Aorta (tissue), 5 donors: ENCODE data around the gene E2F2. TPM values are rescaled to one million over a fixed set of nuclear protein-coding genes. Genes with fewer than 3 reads are reported as not detected.

Experiments used
- ATAC-seq: fragments of 200-7000 bp; cut with Tn5 transposase; one replicate; pipeline ENCODE4 v1.9.1; 2022; ENCODE audit warnings: moderate library complexity; ENCODE audit not compliant: low FRiP score
- DNase-seq, 2 donors: peaks; one replicate each; pipeline ENCODE4 v3.0.0-alpha.2; 2020
- H3K27ac ChIP-seq, 2 donors: one replicate each; pipeline ENCODE4 v1.5.1; 2013; ENCODE audit warnings: low read length in 2 of 2, mild to moderate bottlenecking in 2 of 2, moderate library complexity in 2 of 2, control low read depth in 1 of 2, inconsistent platforms in 1 of 2, low read depth in 1 of 2
- H3K27me3 ChIP-seq, 2 donors: one replicate each; pipeline ENCODE4 v1.6.1; 2013; ENCODE audit warnings: control low read depth in 1 of 2, low read length in 1 of 2, mild to moderate bottlenecking in 1 of 2, moderate library complexity in 1 of 2; ENCODE audit not compliant: insufficient read depth in 2 of 2, control insufficient read depth in 1 of 2
- H3K36me3 ChIP-seq, 2 donors: one replicate each; pipeline ENCODE4 v1.6.1; 2013; ENCODE audit warnings: control low read depth in 1 of 2, low read length in 1 of 2, mild to moderate bottlenecking in 1 of 2; ENCODE audit not compliant: insufficient read depth in 2 of 2, control insufficient read depth in 1 of 2
- H3K4me1 ChIP-seq, 2 donors: one replicate each; pipeline ENCODE4 v1.6.1; 2013; ENCODE audit warnings: low read length in 2 of 2, control low read depth in 1 of 2, mild to moderate bottlenecking in 1 of 2, moderate library complexity in 1 of 2; ENCODE audit not compliant: insufficient read depth in 2 of 2, control insufficient read depth in 1 of 2
- H3K4me3 ChIP-seq, 2 donors: one replicate each; pipeline ENCODE4 v1.5.1; 2013; ENCODE audit warnings: low read length in 2 of 2, control low read depth in 1 of 2, mild to moderate bottlenecking in 1 of 2
- H3K9me3 ChIP-seq: one replicate; pipeline ENCODE4 v1.6.1; 2013; ENCODE audit warnings: mild to moderate bottlenecking, low read length; ENCODE audit not compliant: control insufficient read depth
- WGBS, 2 donors: extraction: QIAGEN DNeasy Blood & Tissue Kit; methylation state at CpG; one replicate each; pipeline ENCODE4 v1.1.7; 2013; 5-methylcytosine and 5-hydroxymethylcytosine counted together
- intact Hi-C, 2 donors: fragments of 100-400 bp; cut with DNase I; formaldehyde crosslinking; loops; one replicate each; pipeline versions ENCODE4 v1.14.2 to v1.15.0; 2022
- polyA plus RNA-seq, 2 donors: library from polyadenylated mRNA; stranded (reverse); fragments of 200-250 nt; gene quantifications; one replicate each; pipeline ENCODE4 v1.2.3, GENCODE V29; 2013
- total RNA-seq, 2 donors: library from RNA; stranded (reverse); fragmentation: NEBNext Ultra II Directional; extraction: Animal tissue kit (Norgen Biotek cat#: 25700); gene quantifications; one replicate each; pipeline ENCODE4 v1.2.1, GENCODE V29; 2021
- donor health status: healthy with polysubstance abuse.
- donor health status: Bipolar disorder and iron deficiency.
- donor health status: DM: no; HTN: no; CAD: no.
- donor health status: DM: no; HTN: no; CAD: no.
- donor health status: DM: yes; HTN: yes; CAD: no.

E2F2 gene
- total and polyA plus RNA-seq, 4 donors: 0.42 to 0.96 (median 0.50) TPM; not detected in 1

GRCh38 chr1:23559136-23559984 is 28.3 kb upstream of the E2F2 start, which contains the start of gene ID3:
Gene ID3 (minus strand): TSS chr1:23559501. CDS start chr1:23559426, 75 bp downstream.
- Histone ChIP-seq H3K27me3 (no peaks in the 10 kb centered on the region), H3K36me3 (no peaks in the 10 kb centered on the region), H3K4me3 (peak within 1 kb of the TSS; percentile 93 to 99), H3K4me1 (peaks cover 0 to 5% of the 10 kb centered on the region in 2 donors), H3K9me3 (no peaks in the 10 kb centered on the region), H3K27ac (peak within 1 kb of the TSS; percentile 100)
- DNase-seq: peak; percentile 99
- WGBS, 2 donors: 0% methylated on average over 54 to 57 of the region's 57 CpGs
- peak; percentile 86 for ATAC-seq
- intact Hi-C loops: loop anchor here in 1 of 2 donors (2.0 kb wide), 1 partner anchor 17 kb away; no protein-coding TSS in a partner anchor

- intact Hi-C loops: loop anchor here in 1 of 2 donors (2.0 kb wide), 1 partner anchor 18 kb away; no protein-coding TSS in a partner anchor
- Histone ChIP-seq H3K27me3 (no peaks in the 10 kb centered on the region), H3K4me1 (peaks cover 0 to 2% of the 10 kb centered on the region in 2 donors), H3K36me3 (no peaks in the 10 kb centered on the region), H3K27ac (peak overlapping the region; percentile 71 to 83), H3K4me3 (peak overlapping the region; percentile 93 to 99), H3K9me3 (no peaks in the 10 kb centered on the region)
- DNase-seq (no peak), ATAC-seq (no peak)
- WGBS, 2 donors: 0% methylated on average over 14 of the region's 14 CpGs
Measured at GRCh38 chr1:23558872-23559135, 27.8 kb upstream of the E2F2 start.

GRCh38 chr1:23558140-23558871 is 27.3 kb upstream of the E2F2 start:
- Histone ChIP-seq H3K4me1 (no peaks in the 10 kb centered on the region), H3K4me3 (peak overlapping the region; percentile 93 to 99), H3K9me3 (no peaks in the 10 kb centered on the region), H3K36me3 (no peaks in the 10 kb centered on the region), H3K27ac (peak overlapping the region; percentile 71 to 83), H3K27me3 (no peaks in the 10 kb centered on the region)
- 1% methylated on average over 25 to 34 of the region's 34 CpGs for WGBS, 2 donors
- ATAC-seq (peak; percentile 0), DNase-seq (peak; percentile 75 to 89)
- intact Hi-C loops: loop anchor here in 1 of 2 donors (2.0 kb wide), 1 partner anchor 18 kb away; no protein-coding TSS in a partner anchor

GRCh38 chr1:23557471-23558124 is 26.6 kb upstream of the E2F2 start:
- peak overlapping the region; percentile 34 to 83 for H3K27ac ChIP-seq
- WGBS, 2 donors: 4 to 5% methylated on average over 8 of the region's 8 CpGs
- H3K27me3 ChIP-seq: no peaks in the 10 kb centered on the region
- intact Hi-C loops: loop anchor here in 1 of 2 donors (2.0 kb wide), 1 partner anchor 19 kb away; no protein-coding TSS in a partner anchor
- DNase-seq (no peak), ATAC-seq (no peak)
- no peaks in the 10 kb centered on the region for H3K9me3 ChIP-seq
- H3K36me3 ChIP-seq: no peaks in the 10 kb centered on the region
- H3K4me3 ChIP-seq: peak overlapping the region; percentile 93 to 99
- H3K4me1 ChIP-seq: no peaks in the 10 kb centered on the region

DNA sequence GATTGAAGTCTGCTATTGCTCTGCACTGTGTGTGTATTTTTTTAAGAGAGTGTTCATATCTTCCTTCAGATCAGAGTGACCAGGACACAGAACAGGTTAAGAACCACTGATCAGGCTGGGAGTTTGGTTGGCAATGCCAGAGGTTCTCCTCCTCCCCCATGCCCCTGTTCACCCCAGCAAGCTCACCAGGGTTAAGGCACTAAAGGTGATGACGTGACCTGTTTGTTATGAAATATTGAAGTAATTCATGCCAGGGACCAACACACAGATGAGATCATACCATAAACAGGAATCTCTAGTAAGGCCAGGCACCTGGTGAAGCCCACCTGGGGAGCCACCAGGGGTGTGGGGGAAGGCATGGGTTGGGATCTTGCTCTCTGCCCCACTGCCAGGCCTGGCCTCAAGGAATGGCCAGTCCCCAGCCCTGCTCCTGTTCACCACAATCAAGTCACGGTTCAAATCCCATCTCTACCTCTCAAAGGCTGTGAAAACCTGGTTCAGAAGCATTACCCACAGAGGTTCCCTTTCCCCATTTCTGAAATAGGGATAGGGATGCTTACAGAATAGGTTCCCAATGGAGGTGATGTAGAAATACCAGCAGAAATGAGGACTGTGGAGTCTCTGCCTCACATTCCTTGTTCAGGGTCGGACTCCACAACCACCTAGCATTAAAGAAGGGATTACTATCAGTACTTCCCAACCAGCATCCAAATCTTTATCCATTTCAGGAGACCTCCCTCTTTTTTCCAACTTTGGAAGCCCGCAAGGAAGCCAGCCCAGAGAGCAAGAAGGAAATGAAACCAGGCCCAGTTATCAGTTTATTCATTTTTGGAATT is 25.8 kb upstream of the E2F2 start:
- Histone ChIP-seq H3K27me3 (no peaks in the 10 kb centered on the region), H3K27ac (peak overlapping the region; percentile 63 to 78), H3K4me3 (peak overlapping the region; percentile 93 to 99), H3K9me3 (no peaks in the 10 kb centered on the region), H3K4me1 (no peaks in the 10 kb centered on the region), H3K36me3 (no peaks in the 10 kb centered on the region)
- ATAC-seq (no peak), DNase-seq (no peak)
- 4 to 10% methylated on average over 4 of the region's 4 CpGs for WGBS, 2 donors
- intact Hi-C loops: no loop called here

DNA sequence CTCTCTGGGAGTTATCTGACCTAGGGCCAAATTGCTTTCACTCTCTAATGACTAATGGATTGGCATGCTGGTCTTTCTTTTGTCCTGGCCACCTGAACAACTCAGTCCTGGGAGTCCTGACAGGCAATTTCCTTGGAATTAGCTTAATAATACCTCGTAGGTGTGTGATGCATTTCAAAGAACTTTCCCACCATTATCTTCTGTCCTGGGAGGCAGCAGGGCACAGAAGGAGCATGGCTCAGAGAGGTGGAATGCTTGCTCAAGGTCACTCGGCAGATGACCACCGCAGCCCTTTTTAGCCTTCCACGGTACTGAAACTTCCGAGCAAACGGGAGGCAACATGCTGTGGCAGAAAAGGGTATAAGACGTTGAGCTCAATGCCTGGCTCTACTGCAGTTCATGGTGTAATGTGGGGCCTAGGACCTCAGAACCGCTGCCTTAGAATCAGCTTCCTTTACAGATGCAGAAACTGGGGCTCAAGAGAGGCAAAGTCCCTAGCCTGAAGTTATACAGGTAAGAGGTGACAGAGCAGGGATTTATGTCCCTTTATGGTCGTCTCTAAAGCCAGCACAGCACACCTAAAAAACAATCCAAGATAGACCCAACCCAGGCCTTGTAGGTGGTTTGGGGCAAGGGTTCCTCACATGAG is 25.1 kb upstream of the E2F2 start:
- Histone ChIP-seq H3K9me3 (no peaks in the 10 kb centered on the region), H3K27me3 (no peaks in the 10 kb centered on the region), H3K4me1 (no peaks in the 10 kb centered on the region), H3K36me3 (no peaks in the 10 kb centered on the region), H3K27ac (peak overlapping the region; percentile 63 to 78), H3K4me3 (peak overlapping the region; percentile 93 to 99)
- intact Hi-C loops: no loop called here
- ATAC-seq (no peak), DNase-seq (peak in 1 of 2 donors; percentile 78)
- 3 to 5% methylated on average over 9 of the region's 9 CpGs for WGBS, 2 donors

DNA sequence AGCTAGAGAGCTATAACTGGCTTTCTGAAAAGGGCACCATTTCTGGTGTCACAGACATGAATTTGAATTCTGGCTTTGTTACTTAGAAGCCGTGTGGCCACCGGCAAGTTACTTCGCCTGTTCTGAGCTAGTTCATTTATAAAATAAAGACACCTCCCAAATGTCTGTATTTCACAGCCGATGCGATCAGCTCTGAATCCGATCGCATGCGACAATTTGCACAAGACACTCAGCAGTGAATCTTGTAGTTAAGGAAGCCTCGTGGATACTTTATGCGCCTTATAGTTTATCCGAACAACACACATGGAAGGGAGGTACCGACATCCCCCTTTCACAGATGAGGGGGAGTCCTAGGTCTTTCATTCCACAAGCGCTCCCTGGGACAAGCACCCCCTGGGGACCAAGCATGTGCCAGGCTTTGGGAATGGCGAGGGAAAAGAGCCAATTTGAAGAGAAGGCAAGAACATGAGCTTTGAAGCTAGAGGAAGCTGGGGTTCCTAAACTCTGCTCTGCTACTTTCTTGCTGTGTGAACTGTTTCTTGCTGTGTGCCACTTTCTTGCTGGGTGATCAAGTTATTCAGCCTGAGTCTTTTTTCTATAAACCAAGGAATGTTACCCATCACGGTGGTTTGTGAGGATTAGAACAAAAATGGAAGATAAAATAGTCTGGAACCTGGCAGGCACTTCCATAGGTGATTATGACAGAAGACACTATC is 24.4 kb upstream of the E2F2 start:
- H3K36me3 ChIP-seq: no peaks in the 10 kb centered on the region
- H3K4me3 ChIP-seq: peak overlapping the region; percentile 93 to 99
- peak overlapping the region; percentile 63 to 78 for H3K27ac ChIP-seq
- DNase-seq (peak in 1 of 2 donors; percentile 81), ATAC-seq (no peak)
- no peaks in the 10 kb centered on the region for H3K27me3 ChIP-seq
- WGBS, 2 donors: 1 to 3% methylated on average over 15 of the region's 15 CpGs
- no peaks in the 10 kb centered on the region for H3K4me1 ChIP-seq
- intact Hi-C loops: no loop called here
- H3K9me3 ChIP-seq: no peaks in the 10 kb centered on the region
